HFF-Myc (cell line): ENCODE results near the gene FAM241B.

Experiments used
- DNase-seq: peaks from one replicate; pipeline ENCODE4 v3.0.0-alpha.2; 2011; ENCODE audit warnings: low read depth; ENCODE audit errors: extremely low read depth
- H3K4me3 ChIP-seq: replicated peaks from 2 replicates; pipeline ENCODE4 v1.5.1; 2011; ENCODE audit warnings: low read depth, mild to moderate bottlenecking, control low read depth, low read length
- CTCF ChIP-seq: IDR thresholded peaks from 2 replicates; pipeline ENCODE4 v1.5.1; 2012; ENCODE audit warnings: mild to moderate bottlenecking, low read depth, low read length, control low read depth; ENCODE audit errors: missing control alignments

The FAM241B gene

GRCh38 chr10:69644658-69645295, 14.7 kb downstream of the FAM241B start:
- peak; percentile 39 for DNase-seq
- H3K4me3 ChIP-seq: no peak overlapping the region
- peak; percentile 88 for TF ChIP-seq CTCF

DNA sequence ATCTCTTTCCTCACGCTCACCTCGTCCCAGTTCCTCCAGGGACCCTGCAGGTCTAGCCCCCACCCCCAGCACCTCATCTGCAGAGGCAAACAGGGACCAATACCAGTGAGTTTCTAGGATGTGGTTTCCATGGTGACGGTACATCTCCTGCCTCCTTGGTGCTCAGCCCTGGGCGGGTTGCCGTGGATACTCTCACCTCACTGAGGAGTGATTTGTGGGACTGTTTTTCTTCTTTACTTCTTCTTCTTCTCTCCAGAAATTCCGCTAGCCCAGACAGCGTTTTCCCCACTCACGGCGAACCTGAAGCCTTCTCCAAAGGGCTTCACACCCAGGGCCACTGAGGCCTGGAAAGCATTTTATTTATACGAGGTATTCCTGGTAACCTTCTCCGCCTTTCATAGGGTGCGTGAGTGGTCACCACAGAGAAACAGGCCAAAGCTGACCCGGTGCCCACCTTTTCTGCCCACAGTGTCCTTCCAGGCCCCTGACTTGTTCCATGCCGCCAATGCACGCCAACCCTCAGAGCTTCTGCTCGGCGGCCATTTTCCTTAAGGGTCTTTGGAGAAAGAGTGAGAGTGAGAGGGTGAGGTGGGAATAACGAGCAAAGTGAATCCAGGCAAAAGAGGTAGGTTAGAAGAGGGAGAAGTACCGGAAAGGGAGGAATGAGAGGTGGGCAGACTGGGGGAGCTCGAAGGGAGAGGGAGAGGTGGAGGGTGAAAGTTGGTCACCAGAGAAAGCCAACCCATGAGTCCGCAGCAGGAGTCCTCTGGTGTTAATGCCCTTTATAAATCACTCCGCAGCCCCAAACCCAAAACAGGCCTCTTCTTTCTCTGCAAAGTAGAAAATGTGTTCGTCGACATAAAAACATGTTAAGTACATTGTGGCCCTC, 15.5 kb downstream of the FAM241B start:
- DNase-seq: no peak
- H3K4me3 ChIP-seq: no peak overlapping the region
- TF ChIP-seq CTCF: no peak

GRCh38 chr10:69646185-69647060, 16.4 kb downstream of the FAM241B start:
- H3K4me3 ChIP-seq: no peak overlapping the region
- TF ChIP-seq CTCF: no peak
- no peak for DNase-seq

DNA sequence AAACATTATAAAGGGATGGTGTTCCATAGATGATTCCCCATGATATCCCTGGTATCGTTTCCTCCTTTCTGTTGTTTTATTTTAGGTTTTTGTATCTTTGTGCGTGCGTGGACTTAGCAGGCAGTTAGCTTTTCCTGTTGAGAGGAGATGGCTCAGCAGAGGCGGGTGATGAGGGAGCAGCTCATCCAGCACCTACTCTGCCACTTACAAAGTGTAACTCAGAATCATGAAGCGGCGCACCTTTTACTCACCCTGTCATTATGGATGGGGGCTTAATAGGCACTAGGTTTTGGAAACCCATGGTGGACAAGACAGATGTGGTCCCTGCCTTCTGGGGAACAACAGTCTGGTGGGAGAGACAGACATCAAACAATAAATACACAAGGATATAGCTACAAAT, 17.1 kb downstream of the FAM241B start:
- no peak for TF ChIP-seq CTCF
- DNase-seq: no peak
- no peak overlapping the region for H3K4me3 ChIP-seq

DNA sequence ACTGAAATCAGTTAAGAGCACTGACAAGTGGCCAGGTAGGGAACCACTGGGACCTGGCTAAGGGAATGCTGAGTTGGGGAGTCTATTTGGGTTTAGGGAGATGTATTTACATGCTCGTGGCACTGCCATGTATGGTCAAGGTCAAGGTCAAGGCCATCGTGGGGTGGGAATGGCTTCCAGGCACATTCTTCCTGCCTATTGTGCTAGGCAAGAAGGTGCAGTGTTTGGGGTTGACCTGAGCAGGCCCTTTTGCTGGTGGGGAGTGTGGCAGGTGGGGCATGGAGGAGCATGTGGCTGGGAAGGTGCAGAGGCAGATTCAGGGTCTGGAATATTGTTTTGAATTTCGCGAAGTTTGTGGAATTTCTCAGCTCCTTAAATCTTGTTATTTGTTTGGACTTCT, 17.8 kb downstream of the FAM241B start:
- no peak for TF ChIP-seq CTCF
- DNase-seq: no peak
- H3K4me3 ChIP-seq: no peak overlapping the region

DNA sequence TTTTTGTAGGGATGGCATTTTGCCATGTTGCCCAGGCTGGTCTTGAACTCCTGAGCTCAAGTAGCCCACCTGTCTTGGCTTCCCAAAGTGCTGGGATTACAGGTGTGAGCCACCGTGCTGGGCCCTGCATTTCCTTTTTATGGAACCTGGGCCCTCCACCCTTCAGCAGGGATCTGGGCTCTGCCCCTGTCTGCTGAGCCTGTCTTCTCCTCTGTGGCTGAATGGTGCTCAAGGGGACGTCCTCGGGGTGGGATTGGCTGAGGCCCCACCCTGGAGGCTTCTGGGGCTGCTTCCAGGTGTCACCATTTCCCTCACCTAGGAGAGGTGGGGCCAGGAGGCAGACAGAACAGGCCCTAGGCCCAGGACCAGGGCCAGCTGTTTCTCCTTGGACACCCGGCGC, 18.4 kb downstream of the FAM241B start:
- TF ChIP-seq CTCF: no peak
- no peak for DNase-seq
- H3K4me3 ChIP-seq: no peak overlapping the region
